ENCODE data around the gene SLC22A23.

GRCh38 chr6:3368685-3369084 is 88.2 kb downstream of the SLC22A23 start:
- TF ChIP-seq CTCF (conservative IDR thresholded peaks at IDR 0.05; ENCODE audit: low read length) (no peak), EZH2phosphoT487 (IDR thresholded peaks at IDR 0.05; ENCODE audit: borderline replicate concordance, low read depth, low read length) (no peak)
